ENCODE results near the gene PCNX4.

PCNX4 gene

GRCh38 chr14:60175255-60175902, 83.7 kb downstream of the PCNX4 start:
- Histone ChIP-seq H3K23ac (ENCODE audit: low read length) (no peak overlapping the region), H2BK120ac (ENCODE audit: low read depth, low read length) (no peak overlapping the region), H2BK15ac (replicated peaks; ENCODE audit: low read depth) (no peak overlapping the region), H3K18ac (ENCODE audit: low read length) (no peak overlapping the region), H3K27ac (ENCODE audit: low read depth, low read length) (no peak overlapping the region), H3K9ac (ENCODE audit: low read length) (no peak overlapping the region), H3K4me2 (ENCODE audit: low read length) (no peak overlapping the region), H3K36me3 (ENCODE audit: control insufficient read depth, insufficient read depth, low read length) (no peaks in the 10 kb centered on the region), H2BK5ac (ENCODE audit: low read length) (no peak overlapping the region), H4K5ac (ENCODE audit: low read length) (no peak overlapping the region), H3K4ac (ENCODE audit: low read depth, low read length) (no peak overlapping the region), H4K8ac (ENCODE audit: low read depth, low read length) (no peak overlapping the region), H3K79me2 (ENCODE audit: control insufficient read depth, insufficient read depth, low read length) (no peaks in the 10 kb centered on the region), H3K56ac (ENCODE audit: low read length) (no peak overlapping the region), H3K4me1 (ENCODE audit: control insufficient read depth, low read depth, low read length) (no peaks in the 10 kb centered on the region), H3K27me3 (ENCODE audit: insufficient read depth, low read length, poor library complexity) (no peaks in the 10 kb centered on the region), H3K79me1 (ENCODE audit: low read length) (no peaks in the 10 kb centered on the region), H2AK5ac (ENCODE audit: low read length) (no peak overlapping the region), H3K4me3 (ENCODE audit: low read length) (no peak overlapping the region)
- no peak for DNase-seq
- WGBS (ENCODE audit: extremely low coverage, insufficient coverage, low lambda C conversion rate): no CpG with 5 or more reads among the region's 2 CpGs

- no peaks in the 10 kb centered on the region for H3K79me1 ChIP-seq (ENCODE audit: low read length)
- H3K4me1 ChIP-seq (ENCODE audit: control insufficient read depth, low read depth, low read length): no peaks in the 10 kb centered on the region
- no peak overlapping the region for H3K4me3 ChIP-seq (ENCODE audit: low read length)
- H2AK5ac ChIP-seq (ENCODE audit: low read length): no peak overlapping the region
- no peak overlapping the region for H2BK120ac ChIP-seq (ENCODE audit: low read depth, low read length)
- H3K27ac ChIP-seq (ENCODE audit: low read depth, low read length): no peak overlapping the region
- no peak overlapping the region for H3K56ac ChIP-seq (ENCODE audit: low read length)
- no peaks in the 10 kb centered on the region for H3K36me3 ChIP-seq (ENCODE audit: control insufficient read depth, insufficient read depth, low read length)
- H3K9ac ChIP-seq (ENCODE audit: low read length): no peak overlapping the region
- no peak overlapping the region for H4K8ac ChIP-seq (ENCODE audit: low read depth, low read length)
- H2BK5ac ChIP-seq (ENCODE audit: low read length): no peak overlapping the region
- H2BK15ac ChIP-seq (replicated peaks; ENCODE audit: low read depth): no peak overlapping the region
- no peak overlapping the region for H3K4ac ChIP-seq (ENCODE audit: low read depth, low read length)
- WGBS (ENCODE audit: extremely low coverage, insufficient coverage, low lambda C conversion rate): no CpG with 5 or more reads among the region's 1 CpG
- H3K79me2 ChIP-seq (ENCODE audit: control insufficient read depth, insufficient read depth, low read length): no peaks in the 10 kb centered on the region
- H3K27me3 ChIP-seq (ENCODE audit: insufficient read depth, low read length, poor library complexity): no peaks in the 10 kb centered on the region
- H3K23ac ChIP-seq (ENCODE audit: low read length): no peak overlapping the region
- no peak for DNase-seq
- no peak overlapping the region for H3K18ac ChIP-seq (ENCODE audit: low read length)
- H3K4me2 ChIP-seq (ENCODE audit: low read length): no peak overlapping the region
- H4K5ac ChIP-seq (ENCODE audit: low read length): no peak overlapping the region
Observed at GRCh38 chr14:60178164-60178563, 86.4 kb downstream of the PCNX4 start.

GRCh38 chr14:60178820-60179219, 87.1 kb downstream of the PCNX4 start:
- H3K27me3 ChIP-seq (ENCODE audit: insufficient read depth, low read length, poor library complexity): no peaks in the 10 kb centered on the region
- H3K23ac ChIP-seq (ENCODE audit: low read length): no peak overlapping the region
- H3K4ac ChIP-seq (ENCODE audit: low read depth, low read length): no peak overlapping the region
- no peak overlapping the region for H3K27ac ChIP-seq (ENCODE audit: low read depth, low read length)
- no peak overlapping the region for H4K5ac ChIP-seq (ENCODE audit: low read length)
- no peak for DNase-seq
- H2AK5ac ChIP-seq (ENCODE audit: low read length): no peak overlapping the region
- H3K18ac ChIP-seq (ENCODE audit: low read length): no peak overlapping the region
- WGBS (ENCODE audit: extremely low coverage, insufficient coverage, low lambda C conversion rate): no CpG with 5 or more reads among the region's 1 CpG
- no peak overlapping the region for H2BK120ac ChIP-seq (ENCODE audit: low read depth, low read length)
- no peak overlapping the region for H3K4me2 ChIP-seq (ENCODE audit: low read length)
- H3K9ac ChIP-seq (ENCODE audit: low read length): no peak overlapping the region
- no peak overlapping the region for H4K8ac ChIP-seq (ENCODE audit: low read depth, low read length)
- no peak overlapping the region for H2BK5ac ChIP-seq (ENCODE audit: low read length)
- no peaks in the 10 kb centered on the region for H3K79me2 ChIP-seq (ENCODE audit: control insufficient read depth, insufficient read depth, low read length)
- H3K56ac ChIP-seq (ENCODE audit: low read length): no peak overlapping the region
- H3K36me3 ChIP-seq (ENCODE audit: control insufficient read depth, insufficient read depth, low read length): no peaks in the 10 kb centered on the region
- no peaks in the 10 kb centered on the region for H3K4me1 ChIP-seq (ENCODE audit: control insufficient read depth, low read depth, low read length)
- no peak overlapping the region for H2BK15ac ChIP-seq (replicated peaks; ENCODE audit: low read depth)
- H3K4me3 ChIP-seq (ENCODE audit: low read length): no peak overlapping the region
- no peaks in the 10 kb centered on the region for H3K79me1 ChIP-seq (ENCODE audit: low read length)

GRCh38 chr14:60179431-60179869, 87.7 kb downstream of the PCNX4 start:
- H3K36me3 ChIP-seq (ENCODE audit: control insufficient read depth, insufficient read depth, low read length): no peaks in the 10 kb centered on the region
- H2BK5ac ChIP-seq (ENCODE audit: low read length): no peak overlapping the region
- H3K27me3 ChIP-seq (ENCODE audit: insufficient read depth, low read length, poor library complexity): no peaks in the 10 kb centered on the region
- no peak overlapping the region for H3K4me3 ChIP-seq (ENCODE audit: low read length)
- H3K18ac ChIP-seq (ENCODE audit: low read length): no peak overlapping the region
- no peak overlapping the region for H2BK120ac ChIP-seq (ENCODE audit: low read depth, low read length)
- H2AK5ac ChIP-seq (ENCODE audit: low read length): no peak overlapping the region
- H3K4ac ChIP-seq (ENCODE audit: low read depth, low read length): no peak overlapping the region
- no peak overlapping the region for H3K56ac ChIP-seq (ENCODE audit: low read length)
- no peaks in the 10 kb centered on the region for H3K4me1 ChIP-seq (ENCODE audit: control insufficient read depth, low read depth, low read length)
- no CpG with 5 or more reads among the region's 3 CpGs for WGBS (ENCODE audit: extremely low coverage, insufficient coverage, low lambda C conversion rate)
- no peak overlapping the region for H4K8ac ChIP-seq (ENCODE audit: low read depth, low read length)
- no peak overlapping the region for H4K5ac ChIP-seq (ENCODE audit: low read length)
- no peak overlapping the region for H3K27ac ChIP-seq (ENCODE audit: low read depth, low read length)
- H3K79me1 ChIP-seq (ENCODE audit: low read length): no peaks in the 10 kb centered on the region
- H2BK15ac ChIP-seq (replicated peaks; ENCODE audit: low read depth): no peak overlapping the region
- H3K9ac ChIP-seq (ENCODE audit: low read length): no peak overlapping the region
- no peak for DNase-seq
- no peak overlapping the region for H3K23ac ChIP-seq (ENCODE audit: low read length)
- H3K79me2 ChIP-seq (ENCODE audit: control insufficient read depth, insufficient read depth, low read length): no peaks in the 10 kb centered on the region
- H3K4me2 ChIP-seq (ENCODE audit: low read length): no peak overlapping the region

GRCh38 chr14:60183138-60183537, 91.4 kb downstream of the PCNX4 start:
- no peaks in the 10 kb centered on the region for H3K27me3 ChIP-seq (ENCODE audit: insufficient read depth, low read length, poor library complexity)

GRCh38 chr14:60183741-60184140, 92.0 kb downstream of the PCNX4 start:
- no peak overlapping the region for H3K27ac ChIP-seq (ENCODE audit: low read depth, low read length)
- no peaks in the 10 kb centered on the region for H3K27me3 ChIP-seq (ENCODE audit: insufficient read depth, low read length, poor library complexity)
- no peak overlapping the region for H2BK120ac ChIP-seq (ENCODE audit: low read depth, low read length)
- H3K79me2 ChIP-seq (ENCODE audit: control insufficient read depth, insufficient read depth, low read length): no peaks in the 10 kb centered on the region
- no peak overlapping the region for H3K9ac ChIP-seq (ENCODE audit: low read length)
- H3K4me3 ChIP-seq (ENCODE audit: low read length): no peak overlapping the region
- H3K4ac ChIP-seq (ENCODE audit: low read depth, low read length): no peak overlapping the region
- no peaks in the 10 kb centered on the region for H3K36me3 ChIP-seq (ENCODE audit: control insufficient read depth, insufficient read depth, low read length)
- H2BK5ac ChIP-seq (ENCODE audit: low read length): no peak overlapping the region
- H2BK15ac ChIP-seq (replicated peaks; ENCODE audit: low read depth): no peak overlapping the region
- no peak overlapping the region for H3K4me2 ChIP-seq (ENCODE audit: low read length)
- H3K18ac ChIP-seq (ENCODE audit: low read length): no peak overlapping the region
- no peak overlapping the region for H4K8ac ChIP-seq (ENCODE audit: low read depth, low read length)
- H2AK5ac ChIP-seq (ENCODE audit: low read length): no peak overlapping the region
- no peak for DNase-seq
- no peak overlapping the region for H3K56ac ChIP-seq (ENCODE audit: low read length)
- WGBS (ENCODE audit: extremely low coverage, insufficient coverage, low lambda C conversion rate): no CpG with 5 or more reads among the region's 1 CpG
- H4K5ac ChIP-seq (ENCODE audit: low read length): no peak overlapping the region
- no peak overlapping the region for H3K23ac ChIP-seq (ENCODE audit: low read length)
- no peaks in the 10 kb centered on the region for H3K79me1 ChIP-seq (ENCODE audit: low read length)
- H3K4me1 ChIP-seq (ENCODE audit: control insufficient read depth, low read depth, low read length): no peaks in the 10 kb centered on the region

More at GRCh38 chr14:60183138-60183537, 91.4 kb downstream of the PCNX4 start:
- H3K56ac ChIP-seq (ENCODE audit: low read length): no peak overlapping the region
- no peaks in the 10 kb centered on the region for H3K36me3 ChIP-seq (ENCODE audit: control insufficient read depth, insufficient read depth, low read length)
- no CpG with 5 or more reads among the region's 3 CpGs for WGBS (ENCODE audit: extremely low coverage, insufficient coverage, low lambda C conversion rate)
- H2BK120ac ChIP-seq (ENCODE audit: low read depth, low read length): no peak overlapping the region
- no peak overlapping the region for H3K4me2 ChIP-seq (ENCODE audit: low read length)
- H3K4ac ChIP-seq (ENCODE audit: low read depth, low read length): no peak overlapping the region
- no peak overlapping the region for H2AK5ac ChIP-seq (ENCODE audit: low read length)
- no peak overlapping the region for H3K9ac ChIP-seq (ENCODE audit: low read length)
- H4K8ac ChIP-seq (ENCODE audit: low read depth, low read length): no peak overlapping the region
- no peak overlapping the region for H4K5ac ChIP-seq (ENCODE audit: low read length)
- H2BK5ac ChIP-seq (ENCODE audit: low read length): no peak overlapping the region
- H3K27ac ChIP-seq (ENCODE audit: low read depth, low read length): no peak overlapping the region
- no peaks in the 10 kb centered on the region for H3K4me1 ChIP-seq (ENCODE audit: control insufficient read depth, low read depth, low read length)
- no peak overlapping the region for H3K18ac ChIP-seq (ENCODE audit: low read length)
- DNase-seq: no peak
- no peak overlapping the region for H3K23ac ChIP-seq (ENCODE audit: low read length)
- no peak overlapping the region for H3K4me3 ChIP-seq (ENCODE audit: low read length)
- H3K79me1 ChIP-seq (ENCODE audit: low read length): no peaks in the 10 kb centered on the region
- H2BK15ac ChIP-seq (replicated peaks; ENCODE audit: low read depth): no peak overlapping the region
- H3K79me2 ChIP-seq (ENCODE audit: control insufficient read depth, insufficient read depth, low read length): no peaks in the 10 kb centered on the region

All from mesendoderm (in vitro differentiated cells).